ENCODE results near the gene FAM151B.
A peak's percentile ranks its signal among the peaks of the same experiment; 100 is the strongest.
"Not testable (repeated sequence)": the region's sequence is repeated elsewhere in the genome, so short reads cannot be mapped to it uniquely, and the experiment has no call there.

FAM151B gene, protein sequence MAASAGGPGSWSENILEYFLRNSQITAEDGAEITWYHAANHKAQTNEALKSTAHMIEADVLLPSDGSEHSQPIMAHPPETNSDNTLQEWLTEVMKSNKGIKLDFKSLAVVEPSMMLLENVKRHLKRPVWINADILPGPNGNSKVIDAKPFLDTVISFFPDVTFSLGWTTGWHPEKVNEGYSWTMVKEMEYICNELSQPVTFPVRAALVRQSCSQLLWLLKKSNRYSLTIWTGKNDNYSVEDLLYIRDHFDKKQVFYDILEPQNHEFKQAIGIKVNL

DNA sequence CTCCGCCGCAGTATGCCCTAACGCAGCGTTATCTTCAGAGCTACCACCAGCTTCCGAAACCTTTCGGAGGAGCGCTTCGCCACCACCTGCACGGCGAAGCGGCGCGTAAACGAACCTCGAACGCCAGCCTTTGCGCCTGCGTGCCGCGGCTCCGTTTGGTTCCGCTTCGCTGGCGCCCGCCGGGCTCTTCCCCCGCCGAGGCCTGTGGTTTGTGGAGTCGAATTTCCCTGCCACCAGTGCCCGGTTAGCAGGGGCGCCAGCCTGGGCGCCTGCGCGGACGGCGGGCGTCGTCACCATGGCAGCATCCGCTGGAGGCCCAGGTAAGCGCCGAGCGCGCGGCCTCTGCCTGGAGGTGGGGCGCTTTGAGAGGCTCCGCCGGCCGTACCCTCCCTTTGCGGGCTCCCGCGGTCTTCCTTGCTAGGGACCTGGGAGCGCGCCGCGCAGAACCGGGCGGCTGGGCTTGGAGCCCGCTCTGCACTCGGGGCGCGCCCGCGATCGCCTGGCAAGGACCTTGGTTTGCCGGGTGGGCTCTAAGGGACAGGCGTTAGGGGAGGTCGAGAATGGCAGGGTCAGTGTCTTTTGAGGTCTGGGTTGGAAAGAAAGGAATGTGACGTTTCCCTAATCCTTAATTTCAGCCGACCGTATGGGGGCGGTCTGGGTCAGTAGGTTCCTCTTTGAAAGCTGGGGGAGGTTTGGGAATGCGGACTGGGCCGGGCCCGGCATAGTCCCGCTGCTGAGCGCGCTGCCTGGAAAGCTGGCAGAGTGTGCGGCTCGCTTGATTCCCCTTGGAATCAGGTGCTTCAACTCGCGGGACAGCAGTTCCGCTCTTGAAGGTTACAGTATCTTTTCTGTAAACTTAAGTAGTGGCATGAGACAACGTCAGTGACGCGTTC is at the start of gene FAM151B:
Gene FAM151B, plus strand, starts transcription at position 272 of the 893 bp plus-strand sequence. Its CDS starts 24 bp downstream, at position 296.
- peak; percentile 5 for DNase-seq (ENCODE audit: low read depth)

DNA sequence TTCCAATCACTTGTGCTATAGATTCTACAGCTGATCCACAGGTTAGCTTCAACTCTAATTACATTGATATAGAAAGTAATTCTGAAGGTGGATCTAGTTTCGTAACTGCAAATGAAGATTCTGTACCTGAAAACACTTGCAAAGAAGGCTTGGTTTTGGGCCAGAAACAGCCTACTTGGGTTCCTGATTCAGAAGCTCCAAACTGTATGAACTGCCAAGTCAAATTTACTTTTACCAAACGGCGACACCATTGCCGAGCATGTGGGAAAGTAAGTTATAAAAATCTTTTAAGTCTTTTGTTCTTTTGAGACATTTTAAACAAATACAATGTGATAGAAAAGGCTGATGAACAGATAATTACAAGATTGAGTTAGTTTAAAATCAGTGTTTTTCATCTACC is 49.2 kb upstream of the FAM151B start:
- no peak for DNase-seq (ENCODE audit: low read depth)

DNA sequence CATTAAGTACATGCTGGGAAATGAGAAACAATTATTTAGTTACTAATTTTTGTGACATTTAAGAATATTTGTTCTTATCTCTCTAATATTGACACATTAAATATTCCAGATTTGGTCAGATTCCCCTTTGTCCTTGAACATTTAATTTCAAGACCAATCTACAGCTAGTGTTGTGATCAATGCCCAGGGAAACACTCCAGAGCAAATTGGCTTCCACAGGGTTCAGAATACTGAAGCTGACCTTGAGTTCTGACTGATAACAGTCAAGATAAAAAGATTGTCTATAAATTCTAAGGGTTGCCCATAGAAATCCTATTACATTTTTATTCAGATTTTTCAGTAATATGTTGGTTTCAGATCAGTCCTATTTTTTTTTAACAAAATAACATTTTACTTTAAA is 48.7 kb upstream of the FAM151B start:
- no peak for DNase-seq (ENCODE audit: low read depth)

DNA sequence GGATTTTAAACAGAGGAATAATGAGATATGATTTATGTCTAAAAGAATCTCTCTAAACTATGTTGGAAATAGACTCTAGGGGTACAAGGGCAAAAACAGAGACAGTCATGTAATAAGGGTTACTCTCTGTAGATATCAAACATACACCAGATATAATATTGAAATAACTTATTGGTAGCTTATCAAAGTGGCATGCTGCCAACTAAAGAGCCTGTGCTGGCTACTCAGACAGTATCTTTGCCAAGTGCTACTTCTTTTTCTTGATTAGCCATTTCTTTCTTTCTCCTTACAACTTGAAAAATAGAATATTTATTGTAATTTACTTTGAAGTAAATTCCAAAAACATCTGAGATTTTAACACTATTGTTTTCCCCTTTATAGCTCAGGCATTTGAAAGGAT is 45.2 kb upstream of the FAM151B start:
- DNase-seq (ENCODE audit: low read depth), result no peak

DNA sequence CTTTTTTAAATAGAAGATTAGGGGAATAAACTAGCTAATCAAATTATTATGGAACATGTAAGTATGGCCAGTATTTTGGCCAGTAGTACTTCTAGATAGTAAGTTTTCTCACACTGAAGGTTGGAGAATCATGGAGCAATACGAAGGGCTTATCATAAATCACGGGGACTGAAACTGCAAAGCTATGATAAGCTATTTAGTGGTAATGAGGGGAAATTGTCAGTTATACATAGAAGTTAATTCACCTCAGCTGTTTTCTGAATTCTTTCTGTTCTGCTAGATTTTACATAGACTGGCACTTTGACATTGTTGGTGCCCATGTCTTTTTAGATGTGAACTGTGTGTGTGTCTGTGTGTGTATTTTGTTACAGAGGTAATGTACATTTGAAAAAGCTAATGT is 34.5 kb upstream of the FAM151B start:
- no peak for DNase-seq (ENCODE audit: low read depth)

DNA sequence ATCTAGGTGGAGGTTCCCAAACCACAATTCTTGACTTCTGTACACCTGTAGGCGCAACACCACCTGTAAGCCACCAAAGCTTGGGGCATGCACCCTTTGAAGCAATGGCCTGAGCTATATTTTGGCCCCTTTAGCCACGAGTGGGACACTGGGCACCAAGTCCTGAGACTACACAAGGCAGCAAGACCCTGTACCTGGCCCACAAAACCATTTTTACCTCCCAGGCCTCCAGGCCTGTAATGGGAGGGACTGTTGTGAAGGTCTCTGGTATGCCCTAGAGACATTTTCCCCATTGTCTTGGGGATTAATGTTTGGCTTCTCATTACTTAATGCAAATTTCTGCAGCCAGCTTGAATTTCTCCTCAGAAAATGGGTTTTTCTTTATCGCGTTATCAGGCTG is 24.6 kb upstream of the FAM151B start:
- no peak for DNase-seq (ENCODE audit: low read depth)

DNA sequence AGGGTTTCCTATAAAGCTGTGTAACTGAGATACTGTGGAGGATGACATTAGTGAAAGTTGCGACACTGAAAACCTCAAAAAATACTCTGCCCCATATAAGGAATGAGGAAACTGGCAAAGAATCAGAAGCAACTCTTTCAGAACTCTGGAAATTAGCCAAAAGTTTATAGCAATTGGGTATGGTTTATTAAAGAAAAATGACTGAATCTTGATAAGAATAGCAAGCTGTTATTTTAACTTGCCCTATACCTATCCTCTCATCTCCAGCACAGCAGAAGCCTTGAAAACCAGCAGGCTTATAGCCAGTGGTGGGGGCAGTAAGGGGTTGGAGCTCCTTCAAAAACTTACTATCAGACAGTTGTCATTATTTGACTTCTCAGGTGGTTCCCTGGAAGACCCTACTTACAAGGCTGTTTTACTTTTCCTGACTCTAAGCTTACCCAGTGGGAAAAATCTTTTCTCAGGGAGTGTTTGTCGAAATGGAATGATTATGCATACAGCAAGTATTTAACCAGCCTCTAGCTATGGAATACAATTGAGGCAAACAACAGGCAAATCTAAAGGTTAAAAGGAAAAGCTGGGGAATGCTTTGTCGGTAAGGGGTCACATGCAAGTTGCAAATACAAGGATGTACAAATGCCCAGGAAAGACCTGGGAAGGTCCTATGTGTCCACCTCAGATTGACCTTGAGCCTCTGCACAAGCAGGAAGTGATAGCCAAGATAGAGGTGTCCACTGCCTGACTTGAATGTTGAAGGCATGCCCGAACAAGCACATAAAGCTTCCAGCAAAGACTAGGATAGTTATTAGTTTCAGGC is 21.0 kb upstream of the FAM151B start:
- no peak for DNase-seq (ENCODE audit: low read depth)

DNA sequence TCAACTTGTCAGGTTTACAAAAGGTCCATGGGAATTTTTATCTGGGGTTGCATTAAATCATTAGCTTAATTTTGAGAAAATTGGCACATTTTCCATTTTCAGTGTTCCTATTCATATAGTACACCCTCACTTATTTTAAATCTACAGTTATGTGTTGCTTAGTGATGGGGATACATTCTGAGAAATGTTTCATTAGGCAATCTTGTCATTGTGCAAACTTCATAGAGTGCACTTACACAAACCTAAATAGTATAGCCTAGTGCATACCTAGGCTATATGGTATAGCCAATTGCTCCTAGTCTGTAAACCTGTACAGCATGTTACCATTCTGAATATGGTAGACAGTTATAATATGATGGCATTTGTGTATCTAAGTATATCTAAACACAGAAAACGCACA is 19.8 kb upstream of the FAM151B start:
- no peak for DNase-seq (ENCODE audit: low read depth)

DNA sequence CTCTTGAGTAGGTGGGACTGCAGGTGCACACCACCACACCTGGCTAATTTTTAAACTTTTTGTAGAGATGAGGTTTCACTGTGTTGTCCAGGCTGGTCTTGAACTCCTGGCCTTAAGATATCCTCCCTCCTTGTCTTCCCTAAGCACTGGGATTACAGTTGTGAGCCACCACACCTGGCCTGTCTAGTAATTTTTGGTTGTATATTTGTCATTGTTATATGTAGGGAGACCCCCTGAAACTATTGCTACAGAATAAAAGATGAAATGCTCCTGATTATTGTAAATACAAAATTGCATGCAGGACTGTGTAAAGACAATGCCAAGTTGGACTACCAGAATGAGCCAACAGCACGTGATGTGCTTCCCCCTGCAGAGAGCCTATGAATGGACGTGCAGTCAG is 17.3 kb upstream of the FAM151B start:
- not testable (repeated sequence) for DNase-seq (ENCODE audit: low read depth)

DNA sequence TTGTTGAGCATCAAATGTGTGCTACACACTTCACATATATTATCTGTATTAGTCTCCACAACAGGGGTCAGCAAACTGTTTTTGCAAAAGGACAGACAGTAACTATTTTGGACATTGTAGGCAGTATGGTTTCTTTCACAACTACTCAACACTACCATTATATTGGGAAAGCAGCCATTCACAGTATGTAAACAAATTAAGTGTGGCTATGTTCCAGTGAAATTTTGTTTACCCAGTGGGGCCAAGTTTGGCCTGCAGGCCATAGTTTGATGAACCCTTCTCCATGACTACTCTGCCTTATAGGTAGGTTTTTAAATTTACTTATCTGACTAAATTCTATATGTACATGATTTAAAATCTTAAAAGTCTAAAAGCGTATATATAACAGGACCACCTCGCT is 13.0 kb upstream of the FAM151B start:
- DNase-seq (ENCODE audit: low read depth), result no peak

DNA sequence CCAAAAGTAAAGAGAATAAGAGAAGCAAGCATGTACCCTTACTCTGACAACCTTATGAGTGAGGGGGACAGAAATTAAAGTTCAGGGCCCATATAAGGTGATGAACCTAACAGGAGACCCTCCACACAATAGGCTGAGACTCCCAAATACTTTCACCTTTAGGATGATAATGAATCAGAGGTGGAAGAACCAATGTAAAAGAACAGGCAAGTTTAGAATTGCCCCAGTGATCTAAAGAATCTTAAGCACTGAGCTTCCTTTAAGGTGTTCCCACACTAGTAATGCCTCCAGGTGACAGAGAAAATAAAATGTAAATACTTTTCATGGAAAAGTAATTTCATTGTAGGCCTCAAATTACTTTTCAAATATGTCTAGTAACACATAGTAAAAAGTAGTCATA is 8.2 kb upstream of the FAM151B start:
- DNase-seq (ENCODE audit: low read depth), result no peak

DNA sequence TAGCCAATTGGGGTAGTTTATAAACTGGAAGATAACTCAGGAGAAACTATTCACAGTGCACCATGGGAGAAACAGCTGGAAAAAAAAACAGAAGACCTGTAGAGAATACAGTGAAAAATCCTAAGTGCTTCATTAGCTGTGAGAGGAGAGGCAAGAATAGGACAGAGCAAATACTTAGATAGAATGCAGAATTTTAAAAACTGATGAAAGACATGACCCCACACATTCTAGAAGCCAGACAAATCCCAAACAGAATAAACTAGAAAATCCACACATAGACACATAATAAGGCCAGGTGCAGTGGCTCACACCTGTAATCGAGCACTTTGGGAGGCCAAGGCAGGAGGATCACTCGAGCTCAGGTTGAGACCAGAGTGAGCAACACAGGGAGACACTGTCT is 7.5 kb upstream of the FAM151B start:
- no peak for DNase-seq (ENCODE audit: low read depth)

DNA sequence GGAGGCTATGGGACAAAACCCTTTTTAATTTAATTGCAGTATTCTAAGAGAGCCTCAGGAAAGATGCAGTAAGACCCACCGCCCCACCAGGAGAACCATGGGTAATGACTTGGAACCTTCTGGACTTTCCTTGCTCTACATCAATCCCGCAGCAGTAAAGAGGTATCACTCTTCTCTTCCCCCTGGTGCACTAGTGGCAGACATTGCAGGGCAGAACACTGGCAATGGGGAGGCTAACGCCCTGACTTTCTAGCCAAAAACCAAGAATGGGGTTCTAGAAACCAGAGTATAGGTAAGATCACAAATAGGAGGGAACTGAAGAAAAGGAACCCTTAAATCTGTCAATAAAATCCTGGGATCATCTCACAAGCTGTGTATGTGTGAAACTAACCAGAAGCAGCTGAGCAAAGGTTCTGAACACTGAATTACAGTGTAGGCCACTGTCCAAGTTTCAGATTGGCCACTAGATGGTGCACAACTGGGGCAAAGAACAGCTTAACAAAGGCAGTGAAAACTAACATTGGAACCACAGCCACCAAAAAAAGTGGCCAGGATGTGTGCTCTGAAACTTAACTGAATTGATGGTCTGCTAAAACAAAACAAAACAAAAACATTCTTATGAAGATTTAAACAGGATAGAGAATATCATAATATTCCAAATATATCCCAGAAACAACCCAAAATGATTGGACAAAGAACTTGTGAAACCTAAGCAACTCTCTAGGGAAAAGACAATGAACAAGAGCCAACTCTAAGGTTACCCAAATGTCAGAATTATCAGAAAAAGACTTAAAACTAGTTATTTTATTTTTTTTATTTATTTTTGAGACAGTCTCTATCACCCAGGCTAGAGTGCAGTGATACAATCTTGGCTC is 6.6 kb upstream of the FAM151B start:
- DNase-seq (ENCODE audit: low read depth), result no peak

DNA sequence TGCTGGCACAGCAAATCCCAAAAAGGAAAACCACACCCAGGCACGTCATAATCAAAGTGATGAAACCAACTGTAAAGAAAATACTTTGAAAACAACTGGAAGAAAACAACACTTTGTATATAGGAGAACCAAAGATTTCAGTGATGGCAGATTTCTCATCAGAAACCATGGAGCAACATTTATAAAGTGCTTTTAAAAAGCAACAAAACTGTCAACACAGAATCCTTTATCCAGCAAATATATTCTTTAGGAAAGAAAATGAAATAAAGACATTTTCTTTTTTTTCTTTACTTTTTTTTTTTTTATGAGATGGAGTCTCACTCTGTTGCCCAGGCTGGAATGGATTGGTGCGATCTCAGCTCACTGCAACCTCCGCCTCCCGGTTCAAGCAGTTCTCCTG is 5.3 kb upstream of the FAM151B start:
- DNase-seq (ENCODE audit: low read depth), result no peak

DNA sequence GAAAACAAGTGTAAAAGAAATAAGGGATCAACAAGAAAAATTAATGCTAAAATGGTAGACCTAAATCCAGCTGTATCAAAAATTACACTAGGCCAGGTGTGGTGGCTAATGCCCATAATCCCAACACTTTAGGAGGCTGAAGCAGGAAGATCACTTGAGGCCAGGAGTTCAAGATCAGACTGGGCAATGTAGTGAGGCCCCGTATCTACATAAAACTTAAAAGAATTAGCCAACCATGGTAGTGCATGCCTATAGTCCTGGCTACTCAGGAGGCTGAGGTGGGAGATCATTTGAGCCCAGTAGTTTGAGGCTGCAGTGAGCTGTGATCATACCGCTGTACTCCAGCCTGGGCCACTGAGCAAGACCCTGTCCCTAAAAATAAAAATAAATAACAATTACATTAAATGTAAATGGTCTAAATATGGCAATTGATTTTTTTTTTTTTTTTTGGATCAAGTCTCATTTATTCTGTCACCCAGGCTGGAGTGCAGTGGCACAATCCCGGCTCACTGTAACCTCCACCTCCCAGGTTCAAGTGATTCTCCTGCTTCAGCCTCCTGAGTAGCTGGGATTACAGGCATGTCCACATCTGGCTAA is 4.2 kb upstream of the FAM151B start:
- DNase-seq (ENCODE audit: low read depth), result no peak

DNA sequence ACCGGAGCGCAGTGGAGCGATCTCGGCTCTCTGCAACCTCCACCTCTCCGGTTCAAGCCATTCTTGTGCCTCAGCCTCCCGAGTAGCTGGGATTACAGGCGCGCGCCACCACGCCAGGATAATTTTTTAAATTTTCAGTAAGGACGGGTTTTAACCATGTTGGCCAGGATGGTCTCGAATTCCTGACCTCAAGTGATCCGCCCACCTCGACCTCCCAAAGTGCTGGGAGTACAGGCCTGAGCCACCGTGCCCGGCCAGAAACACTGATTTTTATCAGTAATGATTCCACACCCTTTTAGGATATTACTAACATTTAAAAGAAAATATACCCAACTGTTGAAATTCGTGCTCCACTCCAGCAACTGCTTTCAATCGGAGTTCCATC is 464 bp upstream of the FAM151B start:
- no peak for DNase-seq (ENCODE audit: low read depth)

DNA sequence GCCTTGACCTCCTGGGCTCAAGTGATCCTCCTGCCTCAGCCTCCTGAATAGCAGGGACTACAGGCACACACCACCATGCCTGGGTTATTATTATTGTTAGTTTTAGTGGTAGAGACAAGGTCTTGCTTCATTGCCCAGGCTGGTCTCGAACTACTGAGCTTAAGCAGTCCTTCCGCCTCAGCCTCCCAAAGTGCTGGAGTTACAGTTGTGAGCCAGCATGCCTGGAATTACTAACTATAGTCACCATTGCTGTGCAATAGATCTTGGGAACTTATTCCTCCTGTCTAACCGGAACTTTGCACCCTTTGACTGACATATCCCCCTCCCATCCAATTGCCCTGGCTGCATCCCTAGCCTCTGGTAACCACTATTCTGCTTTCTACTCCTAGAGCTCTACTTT is 3.4 kb downstream of the FAM151B start:
- no peak for DNase-seq (ENCODE audit: low read depth)

DNA sequence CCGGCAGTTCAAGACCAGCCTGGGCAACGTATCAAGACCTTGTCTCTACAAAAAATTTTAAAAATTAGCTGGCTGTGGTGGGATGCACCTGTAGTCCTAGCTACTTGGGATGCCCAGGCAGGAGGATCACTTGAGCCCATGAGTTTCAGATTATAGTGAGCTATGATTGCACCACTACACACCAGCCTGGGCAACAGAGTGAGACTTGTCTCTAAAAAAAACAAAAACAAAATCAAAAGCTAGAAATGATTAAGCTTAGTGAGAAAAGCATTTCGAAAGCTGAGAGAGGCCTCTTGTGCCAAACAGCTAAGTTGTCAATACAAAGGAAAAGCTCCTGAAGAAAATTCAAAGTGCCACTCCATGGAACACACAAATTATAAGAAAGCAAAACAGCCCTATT is 4.8 kb downstream of the FAM151B start:
- DNase-seq (ENCODE audit: low read depth), result no peak

DNA sequence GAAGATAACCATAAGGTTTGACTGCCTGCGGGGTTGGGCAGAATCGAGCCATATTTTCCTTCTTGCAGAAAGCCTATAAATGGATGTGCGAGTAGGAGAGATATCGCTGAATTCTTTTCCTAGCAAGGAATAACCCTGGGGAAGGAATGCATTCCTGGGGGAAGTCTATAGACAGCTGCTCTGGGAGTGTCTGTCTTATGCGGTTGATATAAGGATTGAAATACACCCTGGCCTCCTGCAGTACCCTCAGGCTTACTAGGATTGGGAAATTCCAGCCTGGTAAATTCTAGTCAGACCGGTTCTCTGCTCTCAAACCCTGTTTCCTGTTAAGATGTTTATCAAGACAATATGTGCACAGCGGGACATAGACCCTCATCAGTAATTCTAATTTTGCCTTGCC is 5.5 kb downstream of the FAM151B start:
- DNase-seq (ENCODE audit: low read depth), result not testable (repeated sequence)

DNA sequence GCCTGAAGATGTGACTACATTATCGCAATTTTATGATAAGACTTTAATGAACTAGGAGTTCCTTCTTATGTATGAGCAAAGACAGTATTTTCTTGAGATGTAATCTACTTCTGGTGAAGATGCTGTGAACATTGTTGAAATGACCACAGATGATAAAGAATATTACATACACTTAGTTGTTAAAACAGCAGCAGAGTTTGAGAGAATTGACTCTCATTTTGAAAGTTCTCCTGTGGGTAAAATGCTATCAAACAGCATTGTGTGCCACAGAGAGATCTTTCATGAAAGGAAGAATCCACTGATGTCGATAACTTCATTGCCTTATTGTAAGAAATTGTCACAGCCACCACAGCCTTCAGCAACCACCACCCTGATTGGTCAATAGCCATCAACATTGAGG is 8.0 kb downstream of the FAM151B start:
- no peak for DNase-seq (ENCODE audit: low read depth)

DNA sequence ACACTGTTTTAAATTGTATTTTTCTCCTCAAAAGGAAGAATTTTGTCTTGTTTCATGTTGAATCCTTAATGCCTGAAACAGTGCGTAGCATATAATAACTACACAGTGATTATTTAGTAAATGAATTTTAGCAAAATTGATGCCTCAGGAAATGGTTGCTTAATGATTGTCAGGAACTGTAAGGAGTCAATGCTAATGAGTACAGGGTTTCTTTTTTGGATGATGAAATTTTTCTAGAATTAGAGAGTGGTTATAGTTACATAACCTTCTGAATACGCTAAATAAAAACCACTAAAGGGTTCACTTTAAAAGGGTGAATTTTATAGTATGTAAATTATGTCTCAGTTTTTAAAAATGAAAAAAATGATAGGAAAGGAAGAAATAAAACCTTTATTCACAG is 14.9 kb downstream of the FAM151B start:
- no peak for DNase-seq (ENCODE audit: low read depth)

All from activated gamma-delta T cell treated with anti-CD3 and anti-CD28 coated beads, Interleukin-2, amount 50 U/mL, for 16 hours (primary cell).